ENCODE results near the gene MRPL47.

MRPL47 gene

DNA sequence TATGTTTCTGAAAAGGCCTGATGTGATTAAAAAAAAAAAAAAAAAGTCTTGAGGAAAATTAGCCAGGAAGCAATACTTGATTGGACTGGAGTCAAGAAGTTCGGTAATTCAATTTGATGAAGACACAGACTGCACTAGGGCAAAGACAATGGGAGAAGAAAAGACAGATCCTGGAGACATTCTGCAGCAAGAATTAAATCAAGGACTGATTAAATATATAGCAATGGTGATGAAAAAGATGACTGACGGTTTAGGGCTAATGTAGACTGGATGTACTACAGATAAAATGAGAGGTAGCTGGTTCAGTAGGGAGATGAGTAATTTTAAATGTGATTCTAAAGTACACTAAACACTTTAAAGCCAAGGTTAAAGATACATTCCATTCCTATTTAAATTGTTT lies 13.8 kb downstream of the MRPL47 start:
- no peak for DNase-seq (ENCODE audit: low spot score)

DNA sequence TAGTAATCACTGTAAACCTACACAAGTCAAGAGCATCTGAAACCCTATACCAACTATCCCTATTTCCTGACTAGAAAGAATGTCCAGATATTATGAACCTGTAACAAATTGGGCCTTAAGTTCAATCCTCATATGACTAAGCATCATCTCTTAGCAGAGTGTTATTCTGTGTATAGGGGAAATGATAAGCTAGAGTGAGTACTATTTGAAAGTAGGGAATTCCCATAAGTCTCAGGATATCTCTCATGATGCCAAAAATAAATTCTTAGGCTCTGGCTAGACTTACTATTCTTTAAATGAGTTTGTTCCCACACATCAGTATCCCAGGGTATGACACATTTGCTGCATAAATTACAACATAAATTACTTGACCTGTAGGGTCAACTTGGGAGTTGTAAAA lies 15.3 kb downstream of the MRPL47 start:
- no peak for DNase-seq (ENCODE audit: low spot score)

DNA sequence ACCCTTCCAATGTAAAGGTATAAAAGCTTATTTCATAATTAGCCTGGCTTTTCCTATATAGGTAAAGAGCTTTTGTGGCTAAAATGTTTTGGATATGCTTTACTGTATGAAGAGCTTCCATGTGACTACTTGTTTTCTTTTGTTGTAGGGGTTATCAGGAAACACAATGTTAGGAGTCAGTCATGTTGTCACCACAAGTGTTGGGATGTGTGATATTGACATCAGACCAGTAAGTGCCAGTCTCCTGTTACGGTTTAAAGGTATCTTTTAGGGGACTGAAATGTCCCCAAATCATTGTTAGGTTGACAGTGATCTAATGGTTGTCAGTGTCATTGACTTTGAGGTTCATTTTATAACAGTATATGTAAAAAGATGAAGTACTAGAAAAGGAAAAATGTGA lies 23.4 kb downstream of the MRPL47 start:
- DNase-seq (ENCODE audit: low spot score), result no peak

DNA sequence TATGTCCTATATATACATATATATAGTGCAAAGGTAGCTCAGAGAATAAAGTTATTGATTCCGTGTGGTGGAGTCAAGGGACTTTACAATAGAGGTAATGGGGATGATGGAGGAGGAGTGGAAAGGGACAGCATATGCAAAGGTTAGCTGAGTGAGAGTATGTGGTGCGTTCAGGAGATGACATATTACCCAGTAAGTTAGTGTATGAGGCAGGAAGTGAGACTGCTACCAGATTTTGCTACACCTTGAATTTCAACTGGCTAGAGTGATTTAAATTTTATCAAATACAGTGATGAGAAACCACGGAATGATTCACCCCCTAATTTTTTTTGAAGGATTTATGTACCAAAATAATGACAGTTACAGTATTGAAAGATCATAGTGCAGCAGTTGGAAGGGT lies 38.9 kb downstream of the MRPL47 start:
- DNase-seq (ENCODE audit: low spot score), result no peak

DNA sequence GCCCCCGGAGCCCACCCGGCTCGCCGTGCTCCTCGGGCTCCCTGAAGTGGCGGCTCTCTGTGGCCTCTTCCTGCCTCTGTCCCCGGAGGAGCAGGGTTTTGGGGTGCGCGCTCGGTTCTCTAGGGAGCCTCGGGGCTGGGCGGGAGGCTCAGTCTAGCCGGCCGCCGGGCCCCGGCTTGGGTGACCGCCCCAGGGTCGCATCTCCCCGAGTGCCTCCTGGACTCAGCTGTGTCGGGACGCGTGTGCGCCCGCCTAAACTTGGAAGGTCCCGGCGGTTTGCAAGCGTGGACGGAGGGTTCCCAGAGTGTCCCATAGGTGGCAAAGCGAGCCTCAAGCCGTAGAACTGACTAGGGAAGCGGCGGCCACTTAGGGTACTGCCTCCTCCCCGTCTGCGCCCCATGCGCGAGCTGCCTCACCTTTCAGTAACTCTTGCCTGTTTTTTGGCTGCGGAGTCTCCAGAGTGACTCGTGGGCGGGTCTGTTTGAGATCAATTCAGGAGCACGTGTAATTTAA lies 41.1 kb downstream of the MRPL47 start:
- DNase-seq (ENCODE audit: low spot score), result peak; percentile 77

DNA sequence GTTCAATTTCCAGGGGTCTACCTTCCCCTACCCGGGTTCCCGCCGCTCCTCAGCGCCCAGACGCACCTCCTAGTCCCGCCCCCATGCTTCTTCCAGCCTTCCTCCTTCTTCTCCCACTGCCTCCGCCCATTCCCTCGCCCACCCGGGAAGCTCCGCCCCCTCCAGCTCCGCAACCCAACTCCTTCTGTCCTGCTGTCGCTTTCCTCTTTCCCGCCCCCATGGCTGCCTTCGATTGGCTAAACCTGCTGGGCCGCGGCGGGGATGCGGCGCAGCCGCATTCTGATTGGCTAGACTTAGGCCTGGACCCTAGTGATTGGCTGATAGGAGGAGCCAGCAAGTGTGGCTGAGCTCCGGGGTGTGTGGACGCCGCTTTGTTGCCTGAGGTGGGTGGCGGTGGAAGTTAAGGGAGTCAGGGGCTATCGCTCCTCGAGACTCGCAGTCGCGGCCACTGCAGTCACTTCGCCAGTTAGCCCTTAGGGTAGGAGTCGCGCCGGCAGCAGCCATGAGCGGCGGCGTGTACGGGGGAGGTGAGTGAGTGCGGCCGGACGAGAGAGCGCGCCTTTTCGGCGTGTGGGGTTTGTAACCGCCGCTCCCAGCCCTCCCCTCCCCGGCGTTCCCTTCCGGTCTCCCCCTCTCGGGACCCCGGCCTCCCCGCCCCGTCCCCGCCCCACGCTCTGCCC lies 41.7 kb downstream of the MRPL47 start, which contains the start of gene ACTL6A:
Gene ACTL6A (plus strand): TSS at position 336 of the 680 bp plus-strand sequence. CDS start 167 bp downstream, at position 503.
- peak; percentile 98 for DNase-seq (ENCODE audit: low spot score)

DNA sequence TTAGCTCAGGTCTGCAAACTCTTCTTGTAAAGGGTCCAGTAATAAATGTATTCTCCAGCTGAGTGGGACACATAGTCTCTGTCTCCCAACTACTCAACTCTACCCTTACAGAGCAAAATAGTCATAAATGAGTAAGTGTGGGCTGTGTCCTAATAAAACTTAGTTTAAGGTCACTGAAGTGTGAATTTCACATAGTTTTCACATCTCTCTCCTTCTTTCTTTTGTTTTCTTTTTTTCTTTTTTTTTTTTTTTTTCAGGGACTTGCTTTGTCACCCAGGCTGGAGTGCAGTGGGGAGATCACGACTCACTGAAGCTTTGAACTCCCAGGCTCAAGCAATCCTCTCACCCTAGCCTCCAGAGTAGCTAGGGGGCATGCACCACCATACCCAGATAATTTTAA lies 43.6 kb downstream of the MRPL47 start:
- DNase-seq (ENCODE audit: low spot score), result no peak

DNA sequence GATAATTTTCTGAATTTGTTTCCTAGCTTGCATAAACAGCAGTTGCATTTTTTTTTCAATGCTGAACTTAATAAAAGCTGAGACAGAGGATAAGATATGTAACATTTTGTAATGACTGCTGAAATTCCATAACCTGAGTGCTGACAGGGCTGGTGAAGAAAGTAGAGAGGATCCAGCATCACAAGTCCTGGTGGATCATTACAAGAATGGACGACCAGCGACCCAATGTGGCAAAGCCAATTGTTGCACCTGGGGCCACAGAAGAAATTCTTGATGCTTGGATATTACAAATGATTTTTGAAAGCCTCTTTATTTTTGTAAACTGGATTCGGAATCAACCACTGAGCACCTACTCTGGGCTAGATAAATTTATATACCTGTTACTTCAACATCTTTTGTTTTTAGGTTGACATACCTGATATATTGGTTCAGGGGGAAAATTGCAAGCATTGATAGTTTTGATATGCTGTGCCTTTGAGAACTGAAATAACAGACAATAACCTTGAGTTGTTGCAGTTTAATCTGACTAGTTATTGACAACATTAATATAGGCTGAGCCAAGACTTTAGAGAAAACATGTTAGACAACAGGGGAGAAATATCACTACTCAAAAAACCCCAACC lies 45.6 kb downstream of the MRPL47 start:
- DNase-seq (ENCODE audit: low spot score), result peak; percentile 57

DNA sequence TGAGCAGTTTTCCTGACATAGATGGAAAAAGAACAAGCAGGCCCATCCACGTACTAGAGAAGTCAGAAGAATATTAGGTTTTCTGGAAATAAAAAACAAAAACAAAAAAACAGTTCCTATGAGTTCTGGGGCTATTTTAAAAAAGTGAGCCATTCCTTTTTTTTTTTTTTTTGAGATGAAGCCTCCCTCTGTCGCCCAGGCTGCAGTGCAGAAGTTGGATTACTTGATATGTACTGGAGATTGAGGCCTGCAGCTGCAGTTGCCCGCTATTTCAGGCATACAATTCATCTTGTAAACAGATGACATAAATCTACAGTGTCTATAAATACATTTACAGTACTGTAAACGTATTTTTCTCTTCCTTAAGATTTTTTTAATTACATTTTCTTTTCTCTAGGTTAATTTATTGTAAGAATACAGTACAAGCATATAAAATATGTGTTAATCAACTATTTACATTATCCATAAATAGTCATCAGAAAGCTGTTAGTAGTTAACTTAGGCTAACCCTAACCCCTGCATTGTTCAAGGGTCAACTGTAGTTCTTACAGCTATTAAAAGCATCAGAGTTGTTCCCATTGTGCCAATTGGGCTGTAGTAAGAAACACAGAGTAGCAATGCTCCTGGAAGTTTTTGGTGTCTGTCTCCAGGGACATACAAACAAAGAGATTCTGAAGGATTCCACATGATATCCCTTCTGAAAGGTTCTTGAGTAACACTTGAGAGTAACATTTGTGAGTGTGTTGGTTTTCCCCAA lies 52.9 kb downstream of the MRPL47 start:
- DNase-seq (ENCODE audit: low spot score), result no peak

DNA sequence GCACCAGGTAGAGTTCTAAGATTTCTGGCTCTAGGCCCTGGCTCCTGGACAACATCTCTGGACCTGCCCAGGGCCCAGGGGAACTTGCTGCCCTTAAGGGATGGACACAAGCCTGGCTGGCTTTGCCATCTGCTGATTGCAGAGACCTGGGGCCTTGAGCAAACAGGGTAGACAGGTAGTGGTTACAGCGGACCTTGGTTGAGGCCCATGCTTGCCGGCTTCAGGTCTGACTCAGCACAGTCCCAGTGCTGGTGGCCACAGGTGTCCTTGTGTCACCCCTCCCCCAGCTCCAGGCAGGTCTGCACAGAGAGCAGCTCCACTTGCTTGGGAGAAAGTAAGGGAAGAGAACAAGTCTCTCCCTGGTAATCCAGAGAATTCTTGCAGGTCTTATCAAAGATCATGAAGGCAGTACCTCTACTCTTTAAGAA lies 57.6 kb downstream of the MRPL47 start:
- no peak for DNase-seq (ENCODE audit: low spot score)

DNA sequence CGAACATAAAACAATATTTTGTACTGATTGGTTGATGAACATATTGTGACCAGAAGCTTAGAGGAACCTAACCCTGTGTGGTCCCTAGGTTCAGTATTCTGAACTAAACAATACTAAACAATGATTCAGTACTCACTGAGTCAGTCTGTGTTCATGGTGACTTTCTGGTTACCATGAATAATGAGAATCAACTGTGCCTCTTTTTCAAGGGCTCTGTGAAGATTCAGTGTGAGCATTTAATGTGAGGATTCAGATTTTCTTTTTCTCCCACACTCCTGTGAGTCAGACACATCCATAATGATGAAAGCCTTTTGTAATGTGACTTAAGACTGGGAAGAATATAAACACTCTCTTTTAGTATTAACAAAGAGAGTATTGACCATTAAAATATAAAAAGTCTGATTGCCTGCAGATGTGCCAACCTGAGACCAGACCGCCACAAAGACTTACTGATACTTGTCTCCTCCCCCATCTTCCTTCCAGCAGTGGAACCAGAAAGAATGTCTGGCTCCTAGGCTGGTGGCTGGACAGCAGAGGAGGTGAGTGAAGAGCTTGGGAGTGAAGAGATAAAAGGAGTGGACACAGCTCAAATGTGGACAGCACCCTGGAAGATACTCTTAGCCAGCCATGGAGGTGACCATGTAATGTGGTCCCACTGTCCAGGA lies 59.3 kb downstream of the MRPL47 start:
- no peak for DNase-seq (ENCODE audit: low spot score)

DNA sequence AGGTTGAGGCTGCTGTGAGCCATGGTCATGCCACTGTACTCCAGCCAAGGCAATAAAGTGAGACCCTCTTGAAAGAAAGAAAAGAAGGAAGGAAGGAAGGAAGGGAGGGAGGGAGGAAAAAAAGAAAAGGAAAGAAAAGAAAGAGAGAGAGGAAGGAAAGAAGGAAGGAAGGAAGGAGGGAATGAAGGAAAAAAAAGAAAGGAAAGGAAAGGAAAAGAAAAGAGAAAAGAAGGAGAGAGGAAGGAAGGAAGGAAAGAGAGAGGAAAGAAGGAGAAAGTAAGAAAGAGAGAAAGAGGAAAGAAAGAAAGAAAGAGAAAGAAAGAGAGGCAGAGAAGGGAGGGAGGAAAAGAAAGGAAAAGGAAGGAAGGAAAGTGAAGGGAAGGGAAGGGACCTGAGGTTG lies 62.1 kb downstream of the MRPL47 start:
- no peak for DNase-seq (ENCODE audit: low spot score)

DNA sequence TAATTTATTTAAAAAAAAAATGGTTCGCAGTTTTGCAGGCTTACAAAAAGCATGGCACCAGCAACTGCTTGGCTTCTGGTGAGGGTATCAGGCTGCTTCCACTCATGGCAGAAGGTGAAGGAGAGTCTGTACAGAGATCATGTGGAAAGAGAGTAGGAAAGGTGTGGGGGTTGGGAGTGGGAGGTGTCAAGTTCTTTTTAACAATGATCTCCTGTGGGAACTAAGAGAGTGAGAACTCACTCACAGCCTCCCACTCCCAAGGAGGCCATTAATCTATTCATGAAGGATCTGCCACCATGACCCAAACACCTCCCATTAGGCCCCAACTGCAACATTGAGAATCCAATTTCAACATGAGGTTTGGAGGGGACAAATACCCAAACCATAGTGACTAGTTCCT lies 62.8 kb downstream of the MRPL47 start:
- no peak for DNase-seq (ENCODE audit: low spot score)

DNA sequence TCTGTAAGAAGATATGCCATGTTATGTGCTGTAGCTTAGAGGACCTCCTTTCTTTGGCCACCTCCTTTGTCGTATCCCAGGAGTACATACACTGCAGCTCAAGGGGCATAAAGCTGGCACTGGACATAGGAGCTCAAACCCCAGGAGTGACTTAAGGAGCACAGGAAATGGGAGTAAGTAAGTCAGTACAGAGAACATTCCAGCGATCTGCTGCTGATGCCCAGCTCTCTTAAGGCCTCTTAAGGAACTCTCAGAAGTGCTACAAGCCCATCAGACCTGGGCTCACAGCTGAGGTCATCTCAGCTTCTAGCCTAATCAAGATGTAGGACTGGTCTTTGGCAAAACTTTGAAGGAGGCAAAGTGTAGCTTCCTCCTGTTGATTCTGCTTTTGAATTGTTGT lies 63.3 kb downstream of the MRPL47 start:
- no peak for DNase-seq (ENCODE audit: low spot score)

Measured in LoVo (cell line).